ENCODE data around the gene CLEC1A.
A peak's percentile ranks its signal among the peaks of the same experiment; 100 is the strongest.

CLEC1A gene

GRCh38 chr12:10101042-10101579 is 2.3 kb upstream of the CLEC1A start:
- DNase-seq (ENCODE audit: low spot score): no peak

- no peak for DNase-seq (ENCODE audit: low spot score)
Observed at GRCh38 chr12:10097521-10097920, 1.3 kb downstream of the CLEC1A start.

- DNase-seq (ENCODE audit: low spot score): no peak
Observed at GRCh38 chr12:10095971-10096370, 2.8 kb downstream of the CLEC1A start.

GRCh38 chr12:10094646-10095395 is 4.0 kb downstream of the CLEC1A start:
- no peak for DNase-seq (ENCODE audit: low spot score)

- DNase-seq (ENCODE audit: low spot score): no peak
Observed at GRCh38 chr12:10088955-10089900, 9.6 kb downstream of the CLEC1A start.

GRCh38 chr12:10088031-10088430 is 10.8 kb downstream of the CLEC1A start:
- no peak for DNase-seq (ENCODE audit: low spot score)

GRCh38 chr12:10086387-10086786 is 12.4 kb downstream of the CLEC1A start:
- no peak for DNase-seq (ENCODE audit: low spot score)

- DNase-seq (ENCODE audit: low spot score): no peak
Observed at GRCh38 chr12:10084733-10085132, 14.1 kb downstream of the CLEC1A start.

- DNase-seq (ENCODE audit: low spot score): no peak
Observed at GRCh38 chr12:10082117-10082874, 16.5 kb downstream of the CLEC1A start.

GRCh38 chr12:10075451-10075850 is 23.3 kb downstream of the CLEC1A start:
- DNase-seq (ENCODE audit: low spot score): no peak

- no peak for DNase-seq (ENCODE audit: low spot score)
Observed at GRCh38 chr12:10073261-10073660, 25.5 kb downstream of the CLEC1A start.

GRCh38 chr12:10072131-10072530 is 26.7 kb downstream of the CLEC1A start:
- DNase-seq (ENCODE audit: low spot score): no peak

- DNase-seq (ENCODE audit: low spot score): no peak
Observed at GRCh38 chr12:10070380-10070779, 28.4 kb downstream of the CLEC1A start.

- DNase-seq (ENCODE audit: low spot score): no peak
Observed at GRCh38 chr12:10069976-10070375, 28.8 kb downstream of the CLEC1A start.

GRCh38 chr12:10069099-10069498 is 29.7 kb downstream of the CLEC1A start:
- DNase-seq (ENCODE audit: low spot score): no peak

GRCh38 chr12:10068644-10069043 is 30.1 kb downstream of the CLEC1A start:
- DNase-seq (ENCODE audit: low spot score): no peak

GRCh38 chr12:10067942-10068341 is 30.8 kb downstream of the CLEC1A start:
- DNase-seq (ENCODE audit: low spot score): no peak

GRCh38 chr12:10067264-10067663 is 31.5 kb downstream of the CLEC1A start:
- no peak for DNase-seq (ENCODE audit: low spot score)

GRCh38 chr12:10065241-10065640 is 33.5 kb downstream of the CLEC1A start:
- no peak for DNase-seq (ENCODE audit: low spot score)

GRCh38 chr12:10058387-10058786 is 40.4 kb downstream of the CLEC1A start:
- DNase-seq (ENCODE audit: low spot score): no peak

- DNase-seq (ENCODE audit: low spot score): peak; percentile 14
Observed at GRCh38 chr12:10052193-10052913, 46.4 kb downstream of the CLEC1A start.
